Esophagus muscularis mucosa (tissue), 4 donors: ENCODE results near the gene NEUROD2.

Experiments
- EP300 ChIP-seq: sonication (generic); formaldehyde crosslinking; IDR thresholded peaks from one replicate; pipeline ENCODE4 v1.6.1; 2017; ENCODE audit warnings: antibody characterized with exemption
- POLR2A ChIP-seq: fragments of 450-650 bp; IDR thresholded peaks from one replicate; pipeline ENCODE4 v1.6.1; 2017; ENCODE audit warnings: antibody characterized with exemption, moderate library complexity, mild to moderate bottlenecking, low read depth
- POLR2AphosphoS5 ChIP-seq, 2 donors: sonication (generic); formaldehyde crosslinking; IDR thresholded peaks; one replicate each; pipeline ENCODE4 v1.6.1; 2017; ENCODE audit warnings: antibody characterized with exemption in 2 of 2
- TF ChIP-seq, protein P1 (sequence below), 3 experiments: fragments of 200-600 bp in 2 of 3; fragments of 450-650 bp in 1 of 3; sonication (generic) in 2 of 3; IDR thresholded peaks; one replicate each; pipeline ENCODE4 v1.5.1; 2017 to 2019; ENCODE audit warnings: antibody characterized with exemption in 3 of 3, mild to moderate bottlenecking in 2 of 3, moderate library complexity in 1 of 3

DNA sequence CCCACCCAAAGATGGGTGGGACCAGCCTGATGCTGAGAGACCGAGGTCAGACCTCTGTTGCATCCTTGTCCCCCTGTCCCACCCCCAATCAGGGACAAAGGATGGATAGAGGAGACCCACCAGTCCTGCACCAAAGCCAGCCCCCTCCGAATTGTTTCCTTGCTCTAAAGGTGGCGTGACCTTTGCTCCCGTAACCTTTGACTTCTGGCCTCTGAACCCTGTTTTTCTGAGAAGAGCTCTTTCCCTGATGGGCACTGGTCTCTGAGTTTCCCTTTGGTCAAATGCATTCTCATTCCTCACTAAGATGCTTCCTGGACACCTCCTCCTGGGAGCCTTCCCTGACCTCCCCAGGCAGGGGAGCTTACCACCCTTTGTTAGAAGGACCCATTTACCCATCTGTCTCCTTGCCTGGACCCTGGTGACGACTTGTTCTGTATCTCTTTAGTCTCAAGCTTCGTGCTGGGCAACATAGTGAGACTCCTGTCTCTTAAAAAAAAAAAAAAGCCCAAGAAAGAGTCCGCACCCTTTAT lies 5.3 kb upstream of the NEUROD2 start:
- no peak for TF ChIP-seq POLR2A
- TF ChIP-seq, protein P1, sequence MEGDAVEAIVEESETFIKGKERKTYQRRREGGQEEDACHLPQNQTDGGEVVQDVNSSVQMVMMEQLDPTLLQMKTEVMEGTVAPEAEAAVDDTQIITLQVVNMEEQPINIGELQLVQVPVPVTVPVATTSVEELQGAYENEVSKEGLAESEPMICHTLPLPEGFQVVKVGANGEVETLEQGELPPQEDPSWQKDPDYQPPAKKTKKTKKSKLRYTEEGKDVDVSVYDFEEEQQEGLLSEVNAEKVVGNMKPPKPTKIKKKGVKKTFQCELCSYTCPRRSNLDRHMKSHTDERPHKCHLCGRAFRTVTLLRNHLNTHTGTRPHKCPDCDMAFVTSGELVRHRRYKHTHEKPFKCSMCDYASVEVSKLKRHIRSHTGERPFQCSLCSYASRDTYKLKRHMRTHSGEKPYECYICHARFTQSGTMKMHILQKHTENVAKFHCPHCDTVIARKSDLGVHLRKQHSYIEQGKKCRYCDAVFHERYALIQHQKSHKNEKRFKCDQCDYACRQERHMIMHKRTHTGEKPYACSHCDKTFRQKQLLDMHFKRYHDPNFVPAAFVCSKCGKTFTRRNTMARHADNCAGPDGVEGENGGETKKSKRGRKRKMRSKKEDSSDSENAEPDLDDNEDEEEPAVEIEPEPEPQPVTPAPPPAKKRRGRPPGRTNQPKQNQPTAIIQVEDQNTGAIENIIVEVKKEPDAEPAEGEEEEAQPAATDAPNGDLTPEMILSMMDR (IDR thresholded peaks at IDR 0.05): no peak
- TF ChIP-seq EP300: no peak
- no peak for TF ChIP-seq POLR2AphosphoS5 (IDR thresholded peaks at IDR 0.05)
